Breast epithelium (tissue), 3 donors: ENCODE measurements around the gene KL.

Experiments
- POLR2A ChIP-seq: fragments of 450-650 bp; IDR thresholded peaks from one replicate; pipeline ENCODE4 v1.6.1; 2016; ENCODE audit warnings: antibody characterized with exemption, mild to moderate bottlenecking, moderate library complexity
- TF ChIP-seq, protein P1 (sequence below), 3 donors: fragments of 450-650 bp; IDR thresholded peaks; one replicate each; pipeline ENCODE4 v1.5.1; 2016 to 2017; ENCODE audit warnings: antibody characterized with exemption in 3 of 3, mild to moderate bottlenecking in 3 of 3, moderate library complexity in 3 of 3

DNA sequence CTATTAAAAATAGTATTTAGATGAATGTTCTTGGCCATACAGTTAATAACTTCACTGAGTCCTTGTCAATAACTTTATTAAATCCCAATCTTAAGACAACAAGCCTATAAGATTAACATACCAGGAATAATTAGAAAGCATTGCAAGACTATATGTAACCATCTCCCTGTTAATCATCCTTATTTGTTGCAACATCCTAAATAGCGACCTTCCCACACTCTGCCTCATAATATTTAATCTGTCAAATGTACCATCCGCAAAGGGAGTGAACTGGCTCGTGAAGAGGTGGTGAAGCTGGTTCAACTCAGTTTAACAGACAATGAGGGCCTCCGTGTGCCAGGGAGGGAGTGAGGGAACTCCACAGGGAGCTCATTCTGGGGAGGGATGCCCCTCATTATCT, 33.9 kb downstream of the KL start:
- TF ChIP-seq, protein P1, sequence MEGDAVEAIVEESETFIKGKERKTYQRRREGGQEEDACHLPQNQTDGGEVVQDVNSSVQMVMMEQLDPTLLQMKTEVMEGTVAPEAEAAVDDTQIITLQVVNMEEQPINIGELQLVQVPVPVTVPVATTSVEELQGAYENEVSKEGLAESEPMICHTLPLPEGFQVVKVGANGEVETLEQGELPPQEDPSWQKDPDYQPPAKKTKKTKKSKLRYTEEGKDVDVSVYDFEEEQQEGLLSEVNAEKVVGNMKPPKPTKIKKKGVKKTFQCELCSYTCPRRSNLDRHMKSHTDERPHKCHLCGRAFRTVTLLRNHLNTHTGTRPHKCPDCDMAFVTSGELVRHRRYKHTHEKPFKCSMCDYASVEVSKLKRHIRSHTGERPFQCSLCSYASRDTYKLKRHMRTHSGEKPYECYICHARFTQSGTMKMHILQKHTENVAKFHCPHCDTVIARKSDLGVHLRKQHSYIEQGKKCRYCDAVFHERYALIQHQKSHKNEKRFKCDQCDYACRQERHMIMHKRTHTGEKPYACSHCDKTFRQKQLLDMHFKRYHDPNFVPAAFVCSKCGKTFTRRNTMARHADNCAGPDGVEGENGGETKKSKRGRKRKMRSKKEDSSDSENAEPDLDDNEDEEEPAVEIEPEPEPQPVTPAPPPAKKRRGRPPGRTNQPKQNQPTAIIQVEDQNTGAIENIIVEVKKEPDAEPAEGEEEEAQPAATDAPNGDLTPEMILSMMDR (IDR thresholded peaks at IDR 0.05) = no peak
- no peak for TF ChIP-seq POLR2A
